HCT116 (cell line): ENCODE results near the gene ZAR1L. TPM values are rescaled to one million over a fixed set of nuclear protein-coding genes. Genes with fewer than 3 reads are reported as not detected.

Experiments used
- ATAC-seq: fragments of 200-7000 bp; cut with Tn5 transposase; 2 replicates; pipeline ENCODE4 v1.9.1; 2020; ENCODE audit warnings: mild to moderate bottlenecking, moderate library complexity
- BruUV-seq: library from RNA; stranded (reverse); fragments of 400-500 nt; replicated peaks from 2 replicates; lab custom pipeline; 2021; lab: Mats Ljungman, UMichigan
- CTCF ChIA-PET: fragments of 300-600 bp; sonication (Branson Sonifier 250); formaldehyde crosslinking; loops from one replicate; lab custom pipeline; 2021; ENCODE audit warnings: antibody characterized with exemption; lab: Charles Lee
- POLR2A ChIA-PET: fragments of 300-600, 350-600 bp; sonication (Branson Sonifier 250); formaldehyde crosslinking; loops from one replicate; lab custom pipeline; 2021; ENCODE audit warnings: antibody characterized with exemption; lab: Charles Lee
- RAD21 ChIA-PET, 2 experiments: fragments of 300-600 bp; sonication (Branson Sonifier 250); formaldehyde crosslinking; loops; one replicate each; lab custom pipeline; 2023; ENCODE audit warnings: low total read pairs in 2 of 2; ENCODE audit not compliant: uncharacterized antibody in 2 of 2, unreplicated experiment in 2 of 2, low non-redundant PET in 1 of 2; lab: Charles Lee
- DNase-seq: peaks from one replicate; pipeline ENCODE4 v3.0.0-alpha.2; 2010; ENCODE audit warnings: low read depth, low spot score
- H2AFZ ChIP-seq: fragments of 200-600 bp; shearing (Covaris generic), sonication (generic); 2 replicates; pipeline ENCODE4 v1.6.1; 2017; ENCODE audit warnings: low read depth, mixed run types, mixed read lengths, antibody characterized with exemption, low read length; ENCODE audit not compliant: poor library complexity, severe bottlenecking
- H3K27ac ChIP-seq: 2 replicates; pipeline ENCODE4 v1.5.1; 2012; ENCODE audit warnings: low read depth, low read length
- H3K27me3 ChIP-seq: fragments of 200-600 bp; sonication (generic); 2 replicates; pipeline ENCODE4 v1.6.1; 2016; ENCODE audit warnings: mixed run types, low read length, mixed read lengths; ENCODE audit not compliant: insufficient read depth
- H3K36me3 ChIP-seq, 2 experiments: fragments of 200-500 bp in 1 of 2; fragments of 200-600 bp in 1 of 2; sonication (Bioruptor generic) in 1 of 2; sonication (generic) in 1 of 2; 2 replicates each; pipeline versions ENCODE4 v1.5.1 to v1.6.1; 2014 to 2016; ENCODE audit warnings: low read length in 2 of 2, inconsistent platforms in 1 of 2, mixed read lengths in 1 of 2, mixed run types in 1 of 2; ENCODE audit not compliant: insufficient read depth in 2 of 2, control insufficient read depth in 1 of 2
- H3K4me1 ChIP-seq, 2 experiments: fragments of 200-600 bp in 1 of 2; sonication (generic) in 1 of 2; 2 replicates each; pipeline versions ENCODE4 v1.5.1 to v1.6.1; 2012 to 2017; ENCODE audit warnings: low read length in 2 of 2, inconsistent platforms in 1 of 2, mild to moderate bottlenecking in 1 of 2, mixed read lengths in 1 of 2, mixed run types in 1 of 2, moderate library complexity in 1 of 2; ENCODE audit not compliant: insufficient read depth in 2 of 2, control insufficient read depth in 1 of 2
- H3K4me2 ChIP-seq: fragments of 200-600 bp; sonication (generic); 2 replicates; pipeline ENCODE4 v1.6.1; 2017; ENCODE audit warnings: mixed run types, low read length, mixed read lengths
- H3K4me3 ChIP-seq, 2 experiments: fragments of 200-600 bp in 1 of 2; sonication (generic) in 1 of 2; replicated peaks in 1 of 2; 2 replicates each; pipeline ENCODE4 v1.5.1; 2011 to 2016; ENCODE audit warnings: low read length in 2 of 2, control low read depth in 1 of 2, low read depth in 1 of 2, mild to moderate bottlenecking in 1 of 2, mixed read lengths in 1 of 2, mixed run types in 1 of 2
- H3K79me2 ChIP-seq: fragments of 200-600 bp; sonication (generic); 2 replicates; pipeline ENCODE4 v1.6.1; 2017; ENCODE audit warnings: mild to moderate bottlenecking, mixed run types, low read length, moderate library complexity, mixed read lengths; ENCODE audit not compliant: insufficient read depth
- H3K9ac ChIP-seq: fragments of 200-600 bp; sonication (generic); 2 replicates; pipeline ENCODE4 v1.6.1; 2016; ENCODE audit warnings: low read length, mixed read lengths
- H3K9me2 ChIP-seq: fragments of 200-600 bp; sonication (generic), shearing (Covaris generic); 2 replicates; pipeline ENCODE4 v1.6.1; 2017; ENCODE audit warnings: mixed run types, mild to moderate bottlenecking, moderate library complexity; ENCODE audit not compliant: insufficient read depth
- H3K9me3 ChIP-seq, 2 experiments: fragments of 200-500 bp in 1 of 2; fragments of 200-600 bp in 1 of 2; sonication (Bioruptor generic) in 1 of 2; sonication (generic) in 1 of 2; 2 replicates each; pipeline ENCODE4 v1.6.1; 2014 to 2017; ENCODE audit warnings: low read length in 2 of 2, mixed read lengths in 2 of 2, inconsistent platforms in 1 of 2, low read depth in 1 of 2, mild to moderate bottlenecking in 1 of 2, mixed run types in 1 of 2, moderate library complexity in 1 of 2; ENCODE audit not compliant: control insufficient read depth in 1 of 2, insufficient read depth in 1 of 2
- H4K20me1 ChIP-seq: fragments of 200-600 bp; sonication (generic), shearing (Covaris generic); 2 replicates; pipeline ENCODE4 v1.6.1; 2017; ENCODE audit warnings: mixed run types, mild to moderate bottlenecking, moderate library complexity; ENCODE audit not compliant: insufficient read depth
- CEBPB ChIP-seq: IDR thresholded peaks from 2 replicates; pipeline ENCODE4 v1.6.1; 2012; ENCODE audit warnings: low read depth
- EGR1 ChIP-seq: IDR thresholded peaks from 2 replicates; pipeline ENCODE4 v1.6.1; 2012; ENCODE audit warnings: low read depth
- ELF1 ChIP-seq: IDR thresholded peaks from 2 replicates; pipeline ENCODE4 v1.6.1; 2012; ENCODE audit warnings: low read depth, borderline replicate concordance
- EZH2phosphoT487 ChIP-seq: fragments of 200-600 bp; IDR thresholded peaks from 2 replicates; pipeline ENCODE4 v1.6.1; 2018; ENCODE audit warnings: antibody characterized with exemption, borderline replicate concordance
- POLR2A ChIP-seq: IDR thresholded peaks from 2 replicates; pipeline ENCODE4 v1.7.0; 2011; ENCODE audit warnings: borderline replicate concordance; ENCODE audit not compliant: insufficient read depth, insufficient read length; ENCODE audit errors: extremely low read depth
- YY1 ChIP-seq: IDR thresholded peaks from 2 replicates; pipeline ENCODE4 v1.6.1; 2011; ENCODE audit warnings: low read length, low read depth, moderate library complexity, mild to moderate bottlenecking; ENCODE audit not compliant: insufficient replicate concordance; ENCODE audit errors: extremely low read depth
- ZBTB33 ChIP-seq: IDR thresholded peaks from 2 replicates; pipeline ENCODE4 v1.6.1; 2011; ENCODE audit warnings: mild to moderate bottlenecking, low read length, moderate library complexity; ENCODE audit not compliant: insufficient replicate concordance; ENCODE audit errors: extremely low read depth
- intact Hi-C: fragments of 100-400 bp; cut with micrococcal nuclease; formaldehyde crosslinking; loops from 2 replicates; pipeline ENCODE4 v1.10.0; 2022
- total RNA-seq: library from RNA; stranded (reverse); gene quantifications from one replicate; pipeline ENCODE4 v1.2.1, GENCODE V29; 2021; ENCODE audit not compliant: unreplicated experiment
- TF ChIP-seq, protein P1 (sequence below), 3 experiments: fragments of 200-600 bp in 1 of 3; sonication (generic) in 1 of 3; IDR thresholded peaks in 2 of 3; conservative IDR thresholded peaks in 1 of 3; 2 replicates each; pipeline ENCODE4 v1.5.1; 2012 to 2017; ENCODE audit warnings: low read depth in 2 of 3, low read length in 2 of 3, antibody characterized with exemption in 1 of 3, borderline replicate concordance in 1 of 3, control low read depth in 1 of 3, mild to moderate bottlenecking in 1 of 3, mixed read lengths in 1 of 3, mixed run types in 1 of 3, moderate library complexity in 1 of 3; ENCODE audit not compliant: insufficient read depth in 1 of 3

Gene ZAR1L
- total RNA-seq, 1 experiment from 2014 or later: 0.15 TPM

DNA sequence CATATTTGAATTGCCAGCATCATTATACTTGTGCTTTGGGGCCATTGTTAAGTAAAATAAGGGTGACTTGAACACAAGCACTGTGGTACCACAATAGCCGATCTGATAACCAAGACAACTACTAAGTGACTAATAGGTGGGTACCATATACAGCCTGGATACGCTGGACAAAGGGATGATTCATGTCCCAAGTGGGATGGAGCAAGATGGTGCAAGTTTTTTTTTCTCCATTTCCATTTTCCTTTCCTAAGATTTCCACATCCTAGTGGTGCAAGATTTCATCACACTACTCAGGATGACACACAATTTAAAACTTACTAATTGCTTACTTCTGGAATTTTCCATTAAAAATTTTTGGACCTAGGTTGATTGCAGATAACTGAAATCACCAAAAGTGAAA, 15.3 kb upstream of the ZAR1L start:
- peaks cover 4 to 36% of the 10 kb centered on the region in 2 experiments for H3K36me3 ChIP-seq

More for the DNA sequence above, 15.3 kb upstream of the ZAR1L start:
- no peaks in the 10 kb centered on the region; the same call in 1 of the 2 replicates for H3K79me2 ChIP-seq
- no peaks in the 10 kb centered on the region for H3K9me2 ChIP-seq
- H3K9ac ChIP-seq: no peak overlapping the region
- intact Hi-C loops: no loop called here
- no peak overlapping the region for H2AFZ ChIP-seq
- ChIA-PET RAD21 (no interaction called here), POLR2A (no interaction called here), CTCF (no interaction called here)
- no peak overlapping the region for H3K4me3 ChIP-seq
- DNase-seq: no peak
- no peak overlapping the region for H3K4me2 ChIP-seq
- BruUV-seq: no TSS peak
- H3K27me3 ChIP-seq: no peaks in the 10 kb centered on the region
- TF ChIP-seq ELF1 (no peak), CEBPB (no peak), ZBTB33 (no peak), YY1 (no peak), POLR2A (no peak), EGR1 (no peak), EZH2phosphoT487 (no peak)
- TF ChIP-seq, protein P1, sequence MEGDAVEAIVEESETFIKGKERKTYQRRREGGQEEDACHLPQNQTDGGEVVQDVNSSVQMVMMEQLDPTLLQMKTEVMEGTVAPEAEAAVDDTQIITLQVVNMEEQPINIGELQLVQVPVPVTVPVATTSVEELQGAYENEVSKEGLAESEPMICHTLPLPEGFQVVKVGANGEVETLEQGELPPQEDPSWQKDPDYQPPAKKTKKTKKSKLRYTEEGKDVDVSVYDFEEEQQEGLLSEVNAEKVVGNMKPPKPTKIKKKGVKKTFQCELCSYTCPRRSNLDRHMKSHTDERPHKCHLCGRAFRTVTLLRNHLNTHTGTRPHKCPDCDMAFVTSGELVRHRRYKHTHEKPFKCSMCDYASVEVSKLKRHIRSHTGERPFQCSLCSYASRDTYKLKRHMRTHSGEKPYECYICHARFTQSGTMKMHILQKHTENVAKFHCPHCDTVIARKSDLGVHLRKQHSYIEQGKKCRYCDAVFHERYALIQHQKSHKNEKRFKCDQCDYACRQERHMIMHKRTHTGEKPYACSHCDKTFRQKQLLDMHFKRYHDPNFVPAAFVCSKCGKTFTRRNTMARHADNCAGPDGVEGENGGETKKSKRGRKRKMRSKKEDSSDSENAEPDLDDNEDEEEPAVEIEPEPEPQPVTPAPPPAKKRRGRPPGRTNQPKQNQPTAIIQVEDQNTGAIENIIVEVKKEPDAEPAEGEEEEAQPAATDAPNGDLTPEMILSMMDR (IDR thresholded peaks at IDR 0.05 in 2 of 3, conservative IDR thresholded peaks at IDR 0.05 in 1 of 3; ENCODE audit: borderline replicate concordance in 1 of 3, insufficient read depth in 1 of 3, low read depth in 2 of 3, low read length in 2 of 3): no peak
- H4K20me1 ChIP-seq: no peaks in the 10 kb centered on the region
- no peaks in the 10 kb centered on the region for H3K9me3 ChIP-seq
- ATAC-seq: no peak
- no peak overlapping the region for H3K27ac ChIP-seq
- H3K4me1 ChIP-seq: no peaks in the 10 kb centered on the region
